Bronchial epithelial cell (primary cell): ENCODE data around the gene LIMS2. TPM values are rescaled to one million over a fixed set of nuclear protein-coding genes. Genes with fewer than 3 reads are reported as not detected.

Source experiments
- DNase-seq: peaks from one replicate; pipeline ENCODE4 v3.0.0-alpha.2; 2010; ENCODE audit warnings: low read depth
- FAIRE-seq: peaks from 2 replicates; lab custom pipeline; 2011; peaks lifted over from hg19 to GRCh38; lab: Jason Lieb, UNC
- H3K27me3 ChIP-seq: 2 replicates; pipeline ENCODE4 v1.5.1; 2011; ENCODE audit warnings: low read length; ENCODE audit not compliant: control insufficient read depth, insufficient read depth
- H3K36me3 ChIP-seq: 2 replicates; pipeline ENCODE4 v1.5.1; 2011; ENCODE audit warnings: low read length; ENCODE audit not compliant: control insufficient read depth, insufficient read depth
- H3K4me3 ChIP-seq: 2 replicates; pipeline ENCODE4 v1.5.1; 2011; ENCODE audit warnings: mild to moderate bottlenecking, low read depth, low read length, control low read depth
- total RNA-seq: library from RNA; depleted of rRNA; stranded (reverse); fragments of >200 nt; gene quantifications from 2 replicates; pipeline ENCODE4 v1.2.1, GENCODE V29; 2014
- TF ChIP-seq, protein P1 (sequence below): IDR thresholded peaks from 2 replicates; pipeline ENCODE4 v1.5.1; 2011; ENCODE audit warnings: mild to moderate bottlenecking, moderate library complexity, low read length, control low read depth, inconsistent platforms; ENCODE audit not compliant: insufficient read depth, severe bottlenecking

The LIMS2 gene
- total RNA-seq, 1 donor from 2014 or later, result 0.79 TPM

DNA sequence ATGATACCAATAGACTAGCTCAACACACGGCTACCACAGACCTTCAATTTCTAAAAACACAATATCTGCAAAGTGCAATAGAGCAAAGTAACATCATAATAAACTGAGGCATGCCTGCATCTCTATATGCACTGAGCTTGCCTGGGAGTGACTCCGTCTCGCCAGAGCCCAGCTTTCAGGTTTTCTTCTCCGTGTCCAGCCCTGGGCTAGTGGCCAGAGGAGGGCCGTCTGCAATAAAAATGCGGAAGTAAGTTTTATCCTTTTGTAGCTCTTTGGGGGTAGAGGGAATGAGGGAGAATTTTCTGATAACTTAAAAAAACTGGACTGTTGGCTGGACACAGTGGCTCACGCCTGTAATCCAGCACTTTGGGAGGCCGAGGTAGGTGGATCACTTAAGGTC is 70.3 kb downstream of the LIMS2 start:
- Histone ChIP-seq H3K4me3 (no peak overlapping the region), H3K36me3 (no peaks in the 10 kb centered on the region), H3K27me3 (no peaks in the 10 kb centered on the region)
- FAIRE-seq, result no peak
- TF ChIP-seq, protein P1, sequence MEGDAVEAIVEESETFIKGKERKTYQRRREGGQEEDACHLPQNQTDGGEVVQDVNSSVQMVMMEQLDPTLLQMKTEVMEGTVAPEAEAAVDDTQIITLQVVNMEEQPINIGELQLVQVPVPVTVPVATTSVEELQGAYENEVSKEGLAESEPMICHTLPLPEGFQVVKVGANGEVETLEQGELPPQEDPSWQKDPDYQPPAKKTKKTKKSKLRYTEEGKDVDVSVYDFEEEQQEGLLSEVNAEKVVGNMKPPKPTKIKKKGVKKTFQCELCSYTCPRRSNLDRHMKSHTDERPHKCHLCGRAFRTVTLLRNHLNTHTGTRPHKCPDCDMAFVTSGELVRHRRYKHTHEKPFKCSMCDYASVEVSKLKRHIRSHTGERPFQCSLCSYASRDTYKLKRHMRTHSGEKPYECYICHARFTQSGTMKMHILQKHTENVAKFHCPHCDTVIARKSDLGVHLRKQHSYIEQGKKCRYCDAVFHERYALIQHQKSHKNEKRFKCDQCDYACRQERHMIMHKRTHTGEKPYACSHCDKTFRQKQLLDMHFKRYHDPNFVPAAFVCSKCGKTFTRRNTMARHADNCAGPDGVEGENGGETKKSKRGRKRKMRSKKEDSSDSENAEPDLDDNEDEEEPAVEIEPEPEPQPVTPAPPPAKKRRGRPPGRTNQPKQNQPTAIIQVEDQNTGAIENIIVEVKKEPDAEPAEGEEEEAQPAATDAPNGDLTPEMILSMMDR, result no peak
- no peak for DNase-seq

DNA sequence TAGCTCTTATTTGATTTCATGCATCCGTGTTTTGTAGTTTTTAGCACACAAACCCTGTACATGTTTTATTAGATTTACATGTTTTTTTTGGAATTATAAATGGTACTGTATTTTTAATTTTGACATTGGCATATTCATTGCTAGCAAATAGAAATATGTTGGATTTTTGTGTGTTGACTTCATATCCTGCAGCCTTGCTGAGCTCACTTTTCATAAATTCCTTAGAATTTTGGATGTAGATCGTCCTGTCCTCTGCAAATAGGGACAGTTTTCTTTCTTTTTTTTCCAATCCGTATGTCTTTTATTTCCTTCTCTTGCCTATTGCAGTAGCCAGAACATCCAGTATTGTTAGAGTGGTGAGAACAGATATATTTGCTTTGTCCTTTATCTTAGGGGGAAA is 76.1 kb downstream of the LIMS2 start:
- no peaks in the 10 kb centered on the region for H3K27me3 ChIP-seq
- FAIRE-seq, result no peak
- no peaks in the 10 kb centered on the region for H3K36me3 ChIP-seq
- no peak for DNase-seq
- TF ChIP-seq, protein P1, result no peak
- no peak overlapping the region for H3K4me3 ChIP-seq

DNA sequence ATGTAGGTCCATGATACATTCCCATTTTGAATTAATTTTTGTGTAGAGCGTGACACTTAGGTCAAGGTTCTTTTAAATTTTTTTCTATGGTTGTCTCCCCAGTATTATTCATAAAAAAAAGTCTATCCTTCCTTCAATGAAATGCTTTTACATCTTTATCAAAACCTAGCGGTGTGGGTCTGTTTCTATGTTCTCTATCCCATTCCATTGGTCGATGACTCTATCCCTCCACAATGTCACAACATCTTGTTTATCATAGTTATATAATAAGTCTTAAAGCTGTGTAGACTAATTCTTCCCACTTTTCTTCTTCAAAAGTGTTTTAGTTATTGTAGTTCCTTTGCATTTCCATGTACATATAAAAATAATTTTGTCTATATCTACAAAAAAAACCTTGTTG is 76.6 kb downstream of the LIMS2 start:
- no peaks in the 10 kb centered on the region for H3K36me3 ChIP-seq
- FAIRE-seq (no peak), DNase-seq (no peak)
- no peaks in the 10 kb centered on the region for H3K27me3 ChIP-seq
- TF ChIP-seq, protein P1, result no peak
- H3K4me3 ChIP-seq, result no peak overlapping the region

DNA sequence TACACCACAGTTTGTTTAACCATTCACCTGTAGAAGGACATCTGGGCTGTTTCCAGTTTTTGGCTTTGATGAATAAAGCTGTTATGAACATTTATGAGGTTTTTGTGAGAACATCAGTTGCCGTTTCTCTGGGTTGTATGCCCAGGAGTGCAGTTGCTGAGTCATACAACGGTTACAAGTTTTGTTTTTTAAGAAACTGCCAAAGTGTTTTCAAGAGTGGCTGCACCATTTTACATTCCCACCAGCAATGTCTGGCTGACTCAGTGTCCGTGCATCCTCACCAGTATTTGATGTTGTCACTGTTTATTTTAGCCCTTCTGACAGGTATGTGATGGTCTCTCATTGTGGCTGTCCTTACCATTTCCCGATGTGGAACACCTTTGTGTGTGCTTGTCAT is 77.3 kb downstream of the LIMS2 start:
- FAIRE-seq, result no peak
- H3K4me3 ChIP-seq, result no peak overlapping the region
- TF ChIP-seq, protein P1, result no peak

DNA sequence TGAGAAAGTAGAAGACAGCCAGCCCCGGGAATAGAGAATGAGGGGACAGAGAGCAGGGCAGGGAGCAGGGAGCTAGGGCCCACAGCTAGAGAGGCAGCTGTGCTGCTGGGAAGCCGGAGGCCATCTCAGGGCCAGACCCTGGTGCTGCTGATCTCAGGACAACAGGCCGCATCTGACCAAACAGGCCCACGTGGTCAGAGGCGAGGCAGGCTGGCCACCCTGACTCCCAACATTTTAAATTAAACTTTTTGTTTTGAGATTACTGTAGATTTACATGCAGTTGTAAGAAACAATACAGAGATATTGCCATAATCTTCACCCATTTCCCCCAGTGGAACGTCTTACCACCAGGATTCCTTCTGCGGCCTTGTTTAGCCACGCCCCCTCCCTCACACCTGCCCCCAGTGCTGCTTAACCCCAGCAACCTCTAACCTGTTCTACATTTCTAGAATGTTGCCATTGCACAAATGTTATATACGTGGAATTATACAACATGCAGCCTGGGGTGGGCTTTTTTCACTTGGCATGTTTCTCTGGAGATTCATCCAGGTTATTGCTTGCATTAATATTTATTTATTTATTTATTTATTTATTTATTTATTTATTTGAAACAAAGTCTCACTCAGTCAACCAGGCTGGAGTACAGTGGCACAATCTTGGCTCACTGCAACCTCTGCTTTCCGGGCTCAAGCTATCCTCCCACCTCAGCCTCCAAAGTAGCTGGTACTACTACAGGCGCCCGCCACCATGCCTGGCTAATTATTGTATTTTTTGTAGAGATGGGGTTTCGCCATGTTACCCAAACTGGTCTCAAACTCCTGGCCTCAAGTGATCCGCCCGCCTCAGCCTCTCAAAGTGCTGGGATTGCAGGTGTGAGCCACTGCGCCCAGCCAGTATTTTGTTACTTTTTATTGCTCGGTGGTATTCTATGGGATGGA is 78.0 kb downstream of the LIMS2 start:
- DNase-seq (no peak), FAIRE-seq (no peak)
- TF ChIP-seq, protein P1, result no peak
- Histone ChIP-seq H3K27me3 (no peaks in the 10 kb centered on the region), H3K4me3 (no peak overlapping the region), H3K36me3 (no peaks in the 10 kb centered on the region)

More for the DNA sequence above, 77.3 kb downstream of the LIMS2 start:
- Histone ChIP-seq H3K36me3 (no peaks in the 10 kb centered on the region), H3K27me3 (no peaks in the 10 kb centered on the region)
- DNase-seq, result peak; percentile 19
